Activated naive CD8-positive, alpha-beta T cell treated with anti-CD3 and anti-CD28 coated beads, Interleukin-2, amount 10 ng/mL, durations not matched to agents 7 days and 5 days (primary cell): ENCODE results near the gene CEBPB. TPM values are rescaled to one million over a fixed set of nuclear protein-coding genes. Genes with fewer than 3 reads are reported as not detected.
A peak's percentile ranks its signal among the peaks of the same experiment; 100 is the strongest.

Experiments used
- ATAC-seq: fragments of 150-1000 bp; cut with Tn5 transposase; one replicate; pipeline ENCODE4 v1.10.0; 2021; ENCODE audit warnings: low read depth, moderate library complexity
- POLR2A ChIA-PET: fragments of 350-600 bp; sonication (Branson Sonifier 250); formaldehyde crosslinking; loops from one replicate; lab custom pipeline; 2021; ENCODE audit warnings: antibody characterized with exemption; lab: Charles Lee
- DNase-seq: peaks from one replicate; pipeline ENCODE4 v3.0.0; 2021
- H3K27ac Mint-ChIP-seq: one replicate; pipeline ENCODE4 v1.8.0; 2022; ENCODE audit warnings: mild to moderate bottlenecking, mixed read lengths
- H3K27me3 Mint-ChIP-seq: one replicate; pipeline ENCODE4 v1.8.0; 2022; ENCODE audit warnings: mild to moderate bottlenecking, moderate library complexity, mixed read lengths
- H3K36me3 Mint-ChIP-seq: one replicate; pipeline ENCODE4 v1.8.0; 2021; ENCODE audit warnings: mild to moderate bottlenecking, mixed read lengths
- H3K4me1 Mint-ChIP-seq: one replicate; pipeline ENCODE4 v1.8.0; 2021; ENCODE audit warnings: mixed read lengths
- H3K4me3 Mint-ChIP-seq: one replicate; pipeline ENCODE4 v1.8.0; 2022; ENCODE audit warnings: mild to moderate bottlenecking, moderate library complexity, mixed read lengths
- H3K9me3 Mint-ChIP-seq: one replicate; pipeline ENCODE4 v1.8.0; 2021; ENCODE audit warnings: mixed read lengths
- total RNA-seq, 2 experiments: library from RNA; stranded (reverse); gene quantifications; one replicate each; pipeline ENCODE4 v1.2.3, GENCODE V29; 2021

Gene CEBPB
- total RNA-seq, 2 experiments from 2014 or later: 38.3 to 38.7 TPM

GRCh38 chr20:50191065-50191543, 474 bp downstream of the CEBPB start:
- DNase-seq: peak; percentile 87
- H3K36me3 Mint-ChIP-seq: peaks cover 17% of the 10 kb centered on the region
- POLR2A ChIA-PET: interaction anchor here (0.7 to 2.2 kb wide), 17 partner anchors 9 to 355 kb away, joined by 3 to 15 read pairs (median 4); partner anchors contain the start of gene PTPN1
- H3K27me3 Mint-ChIP-seq: peaks cover under 1% of the 10 kb centered on the region
- H3K4me3 Mint-ChIP-seq: peak overlapping the region; percentile 73
- peak overlapping the region; percentile 74 for H3K27ac Mint-ChIP-seq
- H3K9me3 Mint-ChIP-seq: no peaks in the 10 kb centered on the region
- H3K4me1 Mint-ChIP-seq: peaks cover 23% of the 10 kb centered on the region
- peak; percentile 56 for ATAC-seq

- Mint-ChIP-seq H3K36me3 (peaks cover 17% of the 10 kb centered on the region), H3K27ac (peak overlapping the region; percentile 96), H3K27me3 (no peaks in the 10 kb centered on the region), H3K9me3 (no peaks in the 10 kb centered on the region), H3K4me3 (peak overlapping the region; percentile 92), H3K4me1 (peaks cover 20% of the 10 kb centered on the region)
- ATAC-seq (peak; percentile 39), DNase-seq (peak; percentile 84)
- POLR2A ChIA-PET: interaction anchor here (0.5 to 2.2 kb wide), 20 partner anchors 8 to 1004 kb away, joined by 3 to 15 read pairs (median 4); partner anchors contain the start of genes PTPN1 and STAU1
These were observed 1.1 kb downstream of the CEBPB start for GRCh38 chr20:50191544-50192363.

- H3K36me3 Mint-ChIP-seq: peaks cover 20% of the 10 kb centered on the region
- H3K4me3 Mint-ChIP-seq: peak overlapping the region; percentile 92
- peaks cover 22% of the 10 kb centered on the region for H3K4me1 Mint-ChIP-seq
- peak; percentile 38 for ATAC-seq
- no peaks in the 10 kb centered on the region for H3K27me3 Mint-ChIP-seq
- peak overlapping the region; percentile 96 for H3K27ac Mint-ChIP-seq
- POLR2A ChIA-PET: interaction anchor here (0.5 to 2.2 kb wide), 10 partner anchors 10 to 1005 kb away, joined by 3 to 15 read pairs (median 4); partner anchors contain the start of genes PTPN1 and STAU1
- peak; percentile 81 for DNase-seq
- no peaks in the 10 kb centered on the region for H3K9me3 Mint-ChIP-seq
These were observed 2.0 kb downstream of the CEBPB start for GRCh38 chr20:50192364-50193198.

GRCh38 chr20:50193199-50193835, 2.7 kb downstream of the CEBPB start:
- peak overlapping the region; percentile 96 for H3K27ac Mint-ChIP-seq
- peaks cover 22% of the 10 kb centered on the region for H3K4me1 Mint-ChIP-seq
- peak overlapping the region; percentile 92 for H3K4me3 Mint-ChIP-seq
- POLR2A ChIA-PET: no interaction called here
- H3K27me3 Mint-ChIP-seq: no peaks in the 10 kb centered on the region
- no peak for DNase-seq
- no peak for ATAC-seq
- H3K36me3 Mint-ChIP-seq: peaks cover 20% of the 10 kb centered on the region
- H3K9me3 Mint-ChIP-seq: no peaks in the 10 kb centered on the region

GRCh38 chr20:50193836-50194421, 3.3 kb downstream of the CEBPB start:
- peaks cover 22% of the 10 kb centered on the region for H3K4me1 Mint-ChIP-seq
- peak overlapping the region; percentile 92 for H3K4me3 Mint-ChIP-seq
- H3K9me3 Mint-ChIP-seq: no peaks in the 10 kb centered on the region
- H3K27ac Mint-ChIP-seq: peak overlapping the region; percentile 96
- H3K27me3 Mint-ChIP-seq: no peaks in the 10 kb centered on the region
- peaks cover 20% of the 10 kb centered on the region for H3K36me3 Mint-ChIP-seq
- ATAC-seq (no peak), DNase-seq (no peak)
- POLR2A ChIA-PET: no interaction called here

- ATAC-seq (no peak), DNase-seq (no peak)
- peaks cover 22% of the 10 kb centered on the region for H3K4me1 Mint-ChIP-seq
- H3K27ac Mint-ChIP-seq: peak overlapping the region; percentile 13
- POLR2A ChIA-PET: no interaction called here
- no peak overlapping the region for H3K4me3 Mint-ChIP-seq
- H3K36me3 Mint-ChIP-seq: peaks cover 20% of the 10 kb centered on the region
- H3K9me3 Mint-ChIP-seq: no peaks in the 10 kb centered on the region
- H3K27me3 Mint-ChIP-seq: no peaks in the 10 kb centered on the region
These were observed 3.8 kb downstream of the CEBPB start for GRCh38 chr20:50194422-50194830.

GRCh38 chr20:50194831-50195523, 4.3 kb downstream of the CEBPB start:
- no peak overlapping the region for H3K4me3 Mint-ChIP-seq
- DNase-seq (no peak), ATAC-seq (no peak)
- H3K9me3 Mint-ChIP-seq: no peaks in the 10 kb centered on the region
- H3K4me1 Mint-ChIP-seq: peaks cover 22% of the 10 kb centered on the region
- POLR2A ChIA-PET: no interaction called here
- H3K27ac Mint-ChIP-seq: peak overlapping the region; percentile 13
- no peaks in the 10 kb centered on the region for H3K27me3 Mint-ChIP-seq
- H3K36me3 Mint-ChIP-seq: peaks cover 20% of the 10 kb centered on the region

- peaks cover 22% of the 10 kb centered on the region for H3K4me1 Mint-ChIP-seq
- no peaks in the 10 kb centered on the region for H3K9me3 Mint-ChIP-seq
- ATAC-seq: no peak
- no peak overlapping the region for H3K4me3 Mint-ChIP-seq
- no peaks in the 10 kb centered on the region for H3K27me3 Mint-ChIP-seq
- no peak for DNase-seq
- peaks cover 20% of the 10 kb centered on the region for H3K36me3 Mint-ChIP-seq
- H3K27ac Mint-ChIP-seq: peak overlapping the region; percentile 66
- POLR2A ChIA-PET: no interaction called here
These were observed 5.0 kb downstream of the CEBPB start for GRCh38 chr20:50195524-50196120.

- DNase-seq (no peak), ATAC-seq (no peak)
- no peak overlapping the region for H3K4me3 Mint-ChIP-seq
- H3K36me3 Mint-ChIP-seq: peaks cover 21% of the 10 kb centered on the region
- H3K27ac Mint-ChIP-seq: peak overlapping the region; percentile 66
- no peaks in the 10 kb centered on the region for H3K27me3 Mint-ChIP-seq
- no peaks in the 10 kb centered on the region for H3K9me3 Mint-ChIP-seq
- POLR2A ChIA-PET: interaction anchor here (0.7 kb wide), 1 partner anchor 133 kb away, joined by 3 read pairs; no protein-coding TSS in a partner anchor
- peaks cover 22% of the 10 kb centered on the region for H3K4me1 Mint-ChIP-seq
These were observed 5.6 kb downstream of the CEBPB start for GRCh38 chr20:50196248-50196647.

- Mint-ChIP-seq H3K4me3 (no peak overlapping the region), H3K36me3 (peaks cover 21% of the 10 kb centered on the region), H3K27me3 (no peaks in the 10 kb centered on the region), H3K27ac (peak overlapping the region; percentile 53), H3K4me1 (peaks cover 22% of the 10 kb centered on the region), H3K9me3 (no peaks in the 10 kb centered on the region)
- DNase-seq (no peak), ATAC-seq (no peak)
- POLR2A ChIA-PET: interaction anchor here (0.7 kb wide), 1 partner anchor 133 kb away, joined by 3 read pairs; no protein-coding TSS in a partner anchor
These were observed 6.3 kb downstream of the CEBPB start for GRCh38 chr20:50196896-50197295.

GRCh38 chr20:50197463-50198179, 7.0 kb downstream of the CEBPB start:
- H3K4me1 Mint-ChIP-seq: peaks cover 22% of the 10 kb centered on the region
- ATAC-seq (no peak), DNase-seq (no peak)
- POLR2A ChIA-PET: no interaction called here
- H3K27ac Mint-ChIP-seq: peak overlapping the region; percentile 53
- peaks cover 18% of the 10 kb centered on the region for H3K36me3 Mint-ChIP-seq
- H3K9me3 Mint-ChIP-seq: no peaks in the 10 kb centered on the region
- H3K27me3 Mint-ChIP-seq: no peaks in the 10 kb centered on the region
- H3K4me3 Mint-ChIP-seq: no peak overlapping the region
